ENCODE measurements around the gene SLIT3.

The SLIT3 gene

DNA sequence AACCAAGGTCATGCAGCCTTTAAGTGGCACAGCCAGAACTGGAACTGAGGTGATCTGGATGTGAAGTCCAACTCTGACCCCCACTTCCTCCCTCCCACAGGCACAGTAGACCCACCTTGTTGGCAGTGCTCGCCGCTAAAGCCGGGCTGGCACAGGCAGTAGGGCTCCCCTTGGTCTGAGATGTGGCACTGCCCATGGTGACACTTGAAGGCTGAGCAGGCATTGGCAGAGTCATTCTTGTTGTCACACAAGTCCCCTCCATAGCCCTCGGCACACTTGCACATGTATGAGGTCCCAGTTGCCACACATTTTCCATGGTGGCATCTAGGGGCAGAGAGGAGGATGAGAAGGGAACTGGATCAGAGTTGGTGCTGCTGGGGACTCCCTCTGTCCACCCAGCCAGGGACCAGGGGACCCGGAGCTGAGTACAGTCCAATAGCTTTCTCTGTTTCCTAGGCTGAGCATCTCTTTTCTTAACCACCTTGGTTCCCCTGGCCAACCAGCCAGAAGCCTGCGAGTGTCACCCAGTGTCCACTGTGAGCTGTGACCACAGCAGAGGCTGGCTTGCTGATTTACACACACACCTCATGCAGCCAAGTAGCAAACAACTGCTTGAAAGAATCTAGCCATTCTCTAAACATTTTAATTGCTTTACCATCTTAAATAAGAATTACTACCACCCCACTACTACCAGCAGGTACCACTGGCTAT, 631.1 kb downstream of the SLIT3 start:
- H3K4me3 ChIP-seq (replicated peaks; ENCODE audit: low read depth, low read length): no peak overlapping the region
- no peak for TF ChIP-seq CTCF (IDR thresholded peaks at IDR 0.05; ENCODE audit: insufficient read depth, low read length, poor library complexity, severe bottlenecking)
- H3K36me3 ChIP-seq (ENCODE audit: control insufficient read depth, insufficient read depth, low read length): no peaks in the 10 kb centered on the region
- no peak for DNase-seq (ENCODE audit: extremely low read depth, insufficient read length)
- H3K27me3 ChIP-seq (replicated peaks; ENCODE audit: control insufficient read depth, insufficient read depth, low read length): no peaks in the 10 kb centered on the region

GRCh38 chr5:168669156-168669555, 631.8 kb downstream of the SLIT3 start:
- DNase-seq (ENCODE audit: extremely low read depth, insufficient read length): no peak
- TF ChIP-seq CTCF (IDR thresholded peaks at IDR 0.05; ENCODE audit: insufficient read depth, low read length, poor library complexity, severe bottlenecking): no peak
- Histone ChIP-seq H3K27me3 (replicated peaks; ENCODE audit: control insufficient read depth, insufficient read depth, low read length) (no peaks in the 10 kb centered on the region), H3K4me3 (replicated peaks; ENCODE audit: low read depth, low read length) (no peak overlapping the region), H3K36me3 (ENCODE audit: control insufficient read depth, insufficient read depth, low read length) (no peaks in the 10 kb centered on the region)

DNA sequence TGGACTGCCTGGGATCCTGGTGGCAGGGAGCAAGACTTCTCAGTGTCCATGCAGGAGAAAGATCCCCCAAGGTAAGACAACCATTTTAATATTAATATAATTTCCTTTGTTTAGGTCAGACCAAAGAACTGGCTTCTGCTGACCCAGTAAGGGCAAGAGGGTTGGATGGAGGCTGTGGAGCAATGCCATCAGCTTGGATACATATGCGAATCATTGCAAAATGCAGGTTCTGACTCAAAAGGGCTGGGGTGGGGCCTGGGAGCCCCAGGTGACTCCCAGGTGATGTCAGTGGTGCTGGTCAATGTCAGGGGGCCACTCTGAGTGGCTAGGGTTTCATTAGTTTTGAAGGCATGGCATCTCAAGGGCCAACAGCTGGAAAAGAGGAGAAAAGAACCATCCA, 632.9 kb downstream of the SLIT3 start:
- no peak for DNase-seq (ENCODE audit: extremely low read depth, insufficient read length)
- no peak for TF ChIP-seq CTCF (IDR thresholded peaks at IDR 0.05; ENCODE audit: insufficient read depth, low read length, poor library complexity, severe bottlenecking)
- Histone ChIP-seq H3K27me3 (replicated peaks; ENCODE audit: control insufficient read depth, insufficient read depth, low read length) (no peaks in the 10 kb centered on the region), H3K4me3 (replicated peaks; ENCODE audit: low read depth, low read length) (no peak overlapping the region), H3K36me3 (ENCODE audit: control insufficient read depth, insufficient read depth, low read length) (no peaks in the 10 kb centered on the region)

DNA sequence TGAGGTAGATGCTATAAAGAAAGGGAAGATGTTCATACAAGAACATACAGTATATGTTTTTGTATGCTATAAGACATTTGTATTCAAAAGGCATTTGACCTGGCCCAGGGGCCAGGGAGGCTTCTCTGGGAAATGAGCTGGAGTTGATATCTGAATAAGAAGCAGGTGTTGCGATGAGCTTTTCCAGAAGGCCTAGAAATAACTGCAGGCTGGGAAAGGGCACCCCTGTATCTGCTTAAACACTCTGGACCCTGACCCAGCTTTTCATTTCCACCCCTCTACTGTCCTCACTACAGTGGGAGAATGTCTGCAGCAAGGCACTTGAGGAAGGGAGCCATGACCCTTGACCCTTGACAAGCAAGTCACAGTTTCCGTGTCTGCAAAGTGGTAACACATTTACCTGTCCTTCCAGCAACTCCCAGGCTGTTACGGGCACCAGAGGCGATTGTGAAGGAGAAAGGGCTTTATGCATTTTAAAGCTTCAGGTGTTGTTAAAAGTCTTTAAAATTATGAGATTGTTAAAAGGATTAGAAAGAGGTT, 633.6 kb downstream of the SLIT3 start:
- no peak for DNase-seq (ENCODE audit: extremely low read depth, insufficient read length)
- Histone ChIP-seq H3K27me3 (replicated peaks; ENCODE audit: control insufficient read depth, insufficient read depth, low read length) (no peaks in the 10 kb centered on the region), H3K36me3 (ENCODE audit: control insufficient read depth, insufficient read depth, low read length) (no peaks in the 10 kb centered on the region), H3K4me3 (replicated peaks; ENCODE audit: low read depth, low read length) (no peak overlapping the region)
- no peak for TF ChIP-seq CTCF (IDR thresholded peaks at IDR 0.05; ENCODE audit: insufficient read depth, low read length, poor library complexity, severe bottlenecking)

DNA sequence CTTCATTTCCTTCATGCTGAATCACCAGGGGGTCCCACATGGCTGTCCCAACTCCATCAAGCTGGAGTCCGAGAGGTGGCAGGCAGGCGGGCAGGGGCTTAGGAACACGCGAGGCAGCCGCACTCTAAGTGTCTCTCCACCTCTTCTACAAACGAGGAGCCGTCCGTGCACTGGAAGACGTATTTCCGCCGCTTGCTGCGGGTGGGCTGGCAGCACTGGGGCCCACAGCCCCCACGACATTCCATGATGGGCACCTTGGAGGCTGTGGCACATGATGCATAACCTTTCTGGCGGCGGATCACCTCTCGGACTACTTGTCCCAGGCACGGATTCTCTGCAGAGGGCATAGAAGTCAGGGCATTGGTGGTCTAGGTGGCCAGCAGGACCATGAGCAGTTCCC, 634.6 kb downstream of the SLIT3 start:
- H3K36me3 ChIP-seq (ENCODE audit: control insufficient read depth, insufficient read depth, low read length): no peaks in the 10 kb centered on the region
- H3K27me3 ChIP-seq (replicated peaks; ENCODE audit: control insufficient read depth, insufficient read depth, low read length): no peaks in the 10 kb centered on the region; the same call in 1 of the 2 replicates
- H3K4me3 ChIP-seq (replicated peaks; ENCODE audit: low read depth, low read length): no peak overlapping the region
- TF ChIP-seq CTCF (IDR thresholded peaks at IDR 0.05; ENCODE audit: insufficient read depth, low read length, poor library complexity, severe bottlenecking): no peak
- DNase-seq (ENCODE audit: extremely low read depth, insufficient read length): no peak

All from GM06990 (cell line).